Activated naive CD4-positive, alpha-beta T cell (primary cell): ENCODE measurements around the gene MAP3K19.

ENCODE experiments used
- DNase-seq, 4 experiments: peaks; one replicate each; lab custom pipeline; 2025; lab: John Stamatoyannopoulos, UW

The MAP3K19 gene

GRCh38 chr2:134932864-134933526 lies 114.3 kb downstream of the MAP3K19 start:
- no peak for DNase-seq

DNA sequence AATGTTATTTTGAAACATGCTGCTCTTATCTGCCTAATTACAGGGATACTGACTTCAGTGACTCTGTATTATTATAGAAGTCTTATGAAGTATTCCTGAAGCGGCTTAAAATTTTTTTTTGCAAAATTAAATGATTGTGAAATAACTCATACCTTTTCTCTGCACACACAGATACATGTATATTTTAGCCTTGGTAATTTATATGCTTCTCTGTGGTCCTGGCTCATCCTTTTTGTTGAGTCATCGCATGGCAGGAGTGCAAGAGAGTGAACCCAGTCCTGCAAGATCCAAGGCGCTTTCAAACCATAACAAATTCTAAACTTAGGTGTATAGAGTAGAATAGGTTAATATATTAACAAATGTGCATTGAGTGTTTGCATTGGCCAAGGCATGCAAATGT lies 120.1 kb downstream of the MAP3K19 start:
- DNase-seq = no peak

- no peak for DNase-seq
These were observed 120.9 kb downstream of the MAP3K19 start for GRCh38 chr2:134926231-134926931.

- no peak for DNase-seq
These were observed 122.3 kb downstream of the MAP3K19 start for GRCh38 chr2:134924912-134925311.

DNA sequence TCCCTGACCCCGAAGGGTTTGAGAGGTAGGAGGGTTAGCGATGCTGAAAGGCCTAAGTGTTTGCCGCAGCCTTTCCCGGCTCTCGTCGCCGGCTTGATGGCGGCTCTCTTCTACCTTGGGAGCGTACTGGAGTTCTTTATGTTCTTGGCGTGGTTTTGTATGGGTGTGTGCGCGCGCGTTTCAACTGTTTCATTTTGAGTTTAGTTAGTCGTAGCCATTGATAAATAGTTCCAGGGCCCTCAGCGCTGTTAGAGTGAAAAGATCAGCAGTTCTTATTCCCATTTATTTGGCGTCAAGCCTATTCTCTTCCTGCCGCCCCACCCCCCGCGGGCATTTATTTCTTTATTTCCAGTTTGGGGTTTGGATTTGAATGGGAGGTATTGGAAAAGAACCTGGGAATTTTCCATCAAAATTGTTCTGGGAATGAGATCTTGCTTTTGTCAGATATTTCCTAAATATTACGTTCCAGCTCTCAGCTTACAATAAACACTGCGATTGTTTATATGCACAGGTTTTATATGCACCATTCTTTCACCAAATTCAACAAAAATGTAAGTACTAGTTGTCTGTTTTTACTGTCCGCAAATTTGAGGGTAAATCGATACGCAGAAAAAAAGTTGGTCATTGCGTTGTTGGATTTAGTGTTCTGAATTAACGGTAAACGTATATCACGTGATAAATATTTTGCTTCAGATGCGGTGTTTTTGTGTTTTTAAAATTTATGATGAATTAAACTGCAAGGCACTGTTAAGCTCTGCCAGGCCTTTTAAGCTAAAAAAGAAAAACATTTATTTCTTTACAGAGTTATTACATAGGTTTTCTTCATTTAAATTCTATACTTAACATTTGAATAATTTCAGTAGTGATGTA lies 127.7 kb downstream of the MAP3K19 start:
- DNase-seq = peak in 3 of 4 experiments; percentile 20 to 41 (median 33)

DNA sequence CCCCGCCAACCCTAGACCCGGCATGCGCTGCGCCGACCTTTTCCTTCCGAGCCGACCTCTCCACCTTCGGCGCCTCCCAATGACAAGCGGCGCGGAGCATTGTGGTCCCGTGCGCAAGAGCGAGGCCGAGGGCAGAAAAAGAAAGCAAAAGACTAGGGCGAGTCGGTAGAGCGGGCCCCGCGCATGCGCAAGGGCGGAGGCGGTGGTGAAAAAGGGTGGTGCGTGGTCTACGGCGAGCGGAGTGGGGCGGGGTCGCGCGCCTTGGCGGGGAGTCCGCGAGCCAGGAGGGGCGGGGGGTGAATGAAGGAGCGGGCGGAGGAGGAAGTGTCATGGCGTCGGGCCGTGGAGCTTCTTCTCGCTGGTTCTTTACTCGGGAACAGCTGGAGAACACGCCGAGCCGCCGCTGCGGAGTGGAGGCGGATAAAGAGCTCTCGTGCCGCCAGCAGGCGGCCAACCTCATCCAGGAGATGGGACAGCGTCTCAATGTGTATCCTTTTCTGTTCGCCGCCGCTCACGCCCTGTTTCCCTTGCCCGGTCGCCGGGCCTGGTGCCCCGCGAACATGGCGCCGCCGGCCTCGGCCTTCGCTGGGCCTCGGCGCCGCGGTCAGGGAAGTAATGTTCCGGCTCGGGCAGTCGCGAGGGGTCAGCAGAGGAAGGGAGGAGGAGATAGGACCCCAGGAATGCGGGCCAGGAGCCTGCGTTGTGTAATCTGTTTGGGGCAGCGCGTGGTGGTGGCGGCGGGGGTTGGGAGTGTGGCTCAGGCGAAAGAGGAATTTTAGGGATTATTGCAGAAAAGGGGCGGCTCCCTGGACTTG lies 128.5 kb downstream of the MAP3K19 start, which contains the start of gene CCNT2:
Gene CCNT2, plus strand, starts transcription at position 297 of the 815 bp plus-strand sequence. Its CDS starts 33 bp downstream, at position 330.
- DNase-seq = peak; percentile 98 to 99 (median 99)

DNA sequence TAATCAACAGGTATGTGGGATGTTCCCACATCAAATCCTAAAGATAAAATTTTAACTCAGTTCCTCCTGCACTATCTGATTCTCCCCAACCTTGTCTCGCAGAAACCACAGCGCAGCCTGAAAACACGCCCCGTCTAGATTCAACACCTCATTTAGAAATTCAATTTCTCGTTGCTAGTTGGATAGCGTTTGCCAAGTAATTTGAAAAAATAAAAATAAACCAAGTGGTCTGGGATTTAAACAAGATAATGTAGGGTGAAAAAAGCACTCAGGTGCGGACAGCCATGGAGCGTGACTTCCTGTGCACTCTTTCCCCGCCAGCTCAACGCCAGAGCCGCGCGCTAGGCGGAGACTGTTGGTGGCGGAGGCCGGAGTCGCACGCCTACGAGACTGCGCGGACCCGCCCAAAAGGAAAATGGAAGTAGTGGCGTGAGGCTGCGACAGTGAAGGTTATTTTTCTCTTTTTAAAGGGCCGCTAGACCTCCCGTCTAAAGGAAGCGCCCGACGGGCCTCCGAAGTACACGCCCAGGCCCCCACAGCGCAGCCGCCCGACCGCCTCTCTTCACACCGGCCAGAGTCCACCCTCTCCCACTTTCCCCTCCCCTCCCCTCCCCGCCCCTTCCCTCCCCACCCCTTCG lies 129.2 kb downstream of the MAP3K19 start:
- DNase-seq = peak; percentile 85 to 93 (median 88)

- DNase-seq = peak in 1 of 4 experiments; percentile 7
These were observed 129.8 kb downstream of the MAP3K19 start for GRCh38 chr2:134917360-134917865.
